Spinal cord (tissue), 10 donors: ENCODE results near the gene SEMA6A. TPM values are rescaled to one million over a fixed set of nuclear protein-coding genes. Genes with fewer than 3 reads are reported as not detected.

Experiments used
- DNase-seq, 6 donors: peaks; one replicate each; pipeline versions ENCODE4 v3.0.0 to v3.0.0-alpha.2; 2013 to 2015; ENCODE audit warnings: low spot score in 6 of 6, low read depth in 4 of 6
- H3K27ac ChIP-seq: one replicate; pipeline ENCODE4 v1.5.1; 2013; ENCODE audit warnings: low read depth, low read length, control low read depth
- H3K27me3 ChIP-seq: one replicate; pipeline ENCODE4 v1.6.1; 2013; ENCODE audit warnings: low read length; ENCODE audit not compliant: control insufficient read depth, insufficient read depth
- H3K36me3 ChIP-seq: one replicate; pipeline ENCODE4 v1.6.1; 2013; ENCODE audit warnings: low read length; ENCODE audit not compliant: control insufficient read depth, insufficient read depth
- H3K4me1 ChIP-seq: one replicate; pipeline ENCODE4 v1.6.1; 2013; ENCODE audit warnings: low read length; ENCODE audit not compliant: control insufficient read depth, insufficient read depth
- H3K4me3 ChIP-seq: one replicate; pipeline ENCODE4 v1.5.1; 2013; ENCODE audit warnings: low read depth, low read length, control low read depth
- H3K9me3 ChIP-seq: one replicate; pipeline ENCODE4 v1.6.1; 2013; ENCODE audit warnings: low read length; ENCODE audit not compliant: control insufficient read depth, insufficient read depth
- WGBS: methylation state at CpG from one replicate; pipeline ENCODE4 v1.1.5; 2013; ENCODE audit warnings: missing lambda C conversion rate; ENCODE audit not compliant: insufficient coverage; 5-methylcytosine and 5-hydroxymethylcytosine counted together
- polyA plus RNA-seq, 2 donors: library from polyadenylated mRNA; unstranded; fragments of 120-200 nt; gene quantifications; one replicate each; pipeline ENCODE4 v1.2.1, GENCODE V29; 2013; ENCODE audit not compliant: insufficient read length in 2 of 2
- total RNA-seq, 2 donors: library from RNA; depleted of rRNA in 1 of 2; stranded (reverse); fragments of 120-200 nt in 1 of 2; fragments of >200 nt in 1 of 2; gene quantifications; one replicate each; pipeline versions ENCODE4 v1.2.3 to v1.2.4, GENCODE V29; 2013 to 2014
- donor health status: healthy.

The SEMA6A gene
- total and polyA plus RNA-seq, 4 donors = 52.8 to 135 (median 98.0) TPM

- peaks cover 5% of the 10 kb centered on the region for H3K4me1 ChIP-seq
- H3K9me3 ChIP-seq = peaks cover 2% of the 10 kb centered on the region
- 100% methylated on average over 2 of the region's 3 CpGs for WGBS
- no peak for DNase-seq
- no peaks in the 10 kb centered on the region for H3K27me3 ChIP-seq
- H3K4me3 ChIP-seq = no peak overlapping the region
- H3K27ac ChIP-seq = no peak overlapping the region
- no peaks in the 10 kb centered on the region for H3K36me3 ChIP-seq
Measured at GRCh38 chr5:116544531-116545241, 29.9 kb downstream of the SEMA6A start.

- DNase-seq = no peak
- Histone ChIP-seq H3K4me3 (no peak overlapping the region), H3K27ac (no peak overlapping the region), H3K4me1 (peaks cover 5% of the 10 kb centered on the region), H3K27me3 (no peaks in the 10 kb centered on the region), H3K36me3 (no peaks in the 10 kb centered on the region), H3K9me3 (peaks cover 2% of the 10 kb centered on the region)
- WGBS = no CpG with 5 or more reads among the region's 3 CpGs
Measured at GRCh38 chr5:116543501-116543900, 31.1 kb downstream of the SEMA6A start.

- no peaks in the 10 kb centered on the region for H3K36me3 ChIP-seq
- DNase-seq = no peak
- WGBS = 40% methylated on average over 1 of the region's 3 CpGs
- H3K9me3 ChIP-seq = peaks cover 2% of the 10 kb centered on the region
- H3K27me3 ChIP-seq = no peaks in the 10 kb centered on the region
- peaks cover 5% of the 10 kb centered on the region for H3K4me1 ChIP-seq
- no peak overlapping the region for H3K27ac ChIP-seq
- H3K4me3 ChIP-seq = no peak overlapping the region
Measured at GRCh38 chr5:116542619-116543018, 32.0 kb downstream of the SEMA6A start.

- H3K4me3 ChIP-seq = no peak overlapping the region
Measured at GRCh38 chr5:116539222-116539621, 35.4 kb downstream of the SEMA6A start.

GRCh38 chr5:116536316-116537083 is 38.1 kb downstream of the SEMA6A start:
- DNase-seq = peak in 3 of 6 donors; percentile 35 to 81 (median 61)
- Histone ChIP-seq H3K4me1 (peaks cover 10% of the 10 kb centered on the region), H3K36me3 (no peaks in the 10 kb centered on the region), H3K9me3 (no peaks in the 10 kb centered on the region), H3K27ac (peak overlapping the region; percentile 76), H3K4me3 (peak overlapping the region; percentile 22), H3K27me3 (no peaks in the 10 kb centered on the region)
- WGBS = 16% methylated on average over 6 of the region's 11 CpGs

More at GRCh38 chr5:116539222-116539621, 35.4 kb downstream of the SEMA6A start:
- Histone ChIP-seq H3K27ac (no peak overlapping the region), H3K4me1 (peaks cover 9% of the 10 kb centered on the region), H3K36me3 (no peaks in the 10 kb centered on the region), H3K9me3 (no peaks in the 10 kb centered on the region), H3K27me3 (no peaks in the 10 kb centered on the region)
- no CpG with 5 or more reads among the region's 3 CpGs for whole genome bisulfite sequencing
- DNase-seq = no peak

- Histone ChIP-seq H3K27me3 (no peaks in the 10 kb centered on the region), H3K9me3 (no peaks in the 10 kb centered on the region), H3K36me3 (no peaks in the 10 kb centered on the region), H3K4me3 (no peak overlapping the region), H3K27ac (no peak overlapping the region), H3K4me1 (peaks cover 7% of the 10 kb centered on the region)
- WGBS = 93% methylated on average over 1 of the region's 2 CpGs
- DNase-seq = no peak
Measured at GRCh38 chr5:116534964-116535651, 39.5 kb downstream of the SEMA6A start.

GRCh38 chr5:116532762-116533525 is 41.7 kb downstream of the SEMA6A start:
- Histone ChIP-seq H3K4me1 (peaks cover 12% of the 10 kb centered on the region), H3K36me3 (no peaks in the 10 kb centered on the region), H3K4me3 (no peak overlapping the region), H3K9me3 (no peaks in the 10 kb centered on the region), H3K27ac (no peak overlapping the region), H3K27me3 (no peaks in the 10 kb centered on the region)
- no CpG with 5 or more reads among the region's 3 CpGs for WGBS
- no peak for DNase-seq

GRCh38 chr5:116531635-116532034 is 43.0 kb downstream of the SEMA6A start:
- H3K4me1 ChIP-seq = peaks cover 12% of the 10 kb centered on the region
- H3K9me3 ChIP-seq = no peaks in the 10 kb centered on the region
- no peak overlapping the region for H3K27ac ChIP-seq
- H3K36me3 ChIP-seq = no peaks in the 10 kb centered on the region
- no peak for DNase-seq
- WGBS = 60% methylated on average over 1 of the region's 1 CpG
- H3K4me3 ChIP-seq = no peak overlapping the region
- H3K27me3 ChIP-seq = no peaks in the 10 kb centered on the region

- no peak overlapping the region for H3K4me3 ChIP-seq
- 100% methylated on average over 2 of the region's 5 CpGs for WGBS
- no peak overlapping the region for H3K27ac ChIP-seq
- no peaks in the 10 kb centered on the region for H3K9me3 ChIP-seq
- H3K27me3 ChIP-seq = no peaks in the 10 kb centered on the region
- no peak for DNase-seq
- no peaks in the 10 kb centered on the region for H3K36me3 ChIP-seq
- H3K4me1 ChIP-seq = peaks cover 8% of the 10 kb centered on the region
Measured at GRCh38 chr5:116531117-116531516, 43.5 kb downstream of the SEMA6A start.
